OCI-LY7 (cell line): ENCODE measurements around the gene EMP1. TPM values are rescaled to one million over a fixed set of nuclear protein-coding genes. Genes with fewer than 3 reads are reported as not detected.
"Not testable (repeated sequence)": the region's sequence is repeated elsewhere in the genome, so short reads cannot be mapped to it uniquely, and the experiment has no call there.

Experiments used
- BruUV-seq: library from RNA; stranded (reverse); fragments of 400-500 nt; replicated peaks from 2 replicates; lab custom pipeline; 2021; lab: Mats Ljungman, UMichigan
- CTCF ChIA-PET: fragments of 300-600 bp; sonication (Branson Sonifier 250); formaldehyde crosslinking; loops from one replicate; lab custom pipeline; 2022; ENCODE audit warnings: antibody characterized with exemption; ENCODE audit not compliant: unreplicated experiment; lab: Charles Lee
- POLR2A ChIA-PET: fragments of 300-600 bp; sonication (Branson Sonifier 250); formaldehyde crosslinking; loops from one replicate; lab custom pipeline; 2022; ENCODE audit warnings: antibody characterized with exemption; lab: Charles Lee
- DNase-seq: peaks from one replicate; pipeline ENCODE4 v3.0.0-alpha.2; 2015; ENCODE audit warnings: low spot score
- H2AFZ ChIP-seq: fragments of 200-600 bp; sonication (generic), shearing (Covaris generic); 2 replicates; pipeline ENCODE4 v1.6.1; 2014; ENCODE audit warnings: mild to moderate bottlenecking, antibody characterized with exemption, low read length, moderate library complexity
- H3K27ac ChIP-seq: fragments of 200-600 bp; sonication (generic); 2 replicates; pipeline ENCODE4 v1.5.1; 2014; ENCODE audit warnings: mixed run types, low read depth, mild to moderate bottlenecking, moderate library complexity, low read length, inconsistent platforms; ENCODE audit not compliant: poor library complexity, severe bottlenecking
- H3K36me3 ChIP-seq: fragments of 200-600 bp; sonication (generic); 2 replicates; pipeline ENCODE4 v1.6.1; 2014; ENCODE audit warnings: mild to moderate bottlenecking, antibody characterized with exemption, low read length, moderate library complexity, mixed read lengths; ENCODE audit not compliant: insufficient read depth
- H3K4me1 ChIP-seq: fragments of 200-600 bp; sonication (generic); 2 replicates; pipeline ENCODE4 v1.5.1; 2014; ENCODE audit warnings: mild to moderate bottlenecking, low read length; ENCODE audit not compliant: insufficient read depth, poor library complexity, severe bottlenecking
- H3K4me2 ChIP-seq: fragments of 200-600 bp; sonication (generic); 2 replicates; pipeline ENCODE4 v1.6.1; 2014; ENCODE audit warnings: mild to moderate bottlenecking, low read length
- H3K4me3 ChIP-seq: fragments of 200-600 bp; sonication (generic); 2 replicates; pipeline ENCODE4 v1.5.1; 2014; ENCODE audit warnings: mild to moderate bottlenecking, low read depth, low read length; ENCODE audit not compliant: poor library complexity, severe bottlenecking
- H3K79me2 ChIP-seq: fragments of 200-600 bp; sonication (generic); 2 replicates; pipeline ENCODE4 v1.6.1; 2016; ENCODE audit warnings: low read depth, mild to moderate bottlenecking, low read length, moderate library complexity, mixed read lengths; ENCODE audit not compliant: insufficient read depth
- H3K9me2 ChIP-seq: fragments of 200-600 bp; sonication (generic); 2 replicates; pipeline ENCODE4 v1.6.1; 2016; ENCODE audit warnings: mild to moderate bottlenecking, low read length, mixed read lengths; ENCODE audit not compliant: insufficient read depth
- H3K9me3 ChIP-seq: fragments of 200-600 bp; sonication (generic); 2 replicates; pipeline ENCODE4 v1.6.1; 2014; ENCODE audit warnings: mild to moderate bottlenecking, mixed run types, low read length, mixed read lengths
- H4K20me1 ChIP-seq: fragments of 200-600 bp; sonication (generic); 2 replicates; pipeline ENCODE4 v1.6.1; 2014; ENCODE audit warnings: mild to moderate bottlenecking, antibody characterized with exemption, low read length, moderate library complexity, mixed read lengths; ENCODE audit not compliant: insufficient read depth
- EZH2phosphoT487 ChIP-seq: fragments of 200-600 bp; sonication (generic); IDR thresholded peaks from 2 replicates; pipeline ENCODE4 v1.6.1; 2018; ENCODE audit warnings: low read depth, borderline replicate concordance, mild to moderate bottlenecking, mixed run types, antibody characterized with exemption, low read length, moderate library complexity, mixed read lengths
- intact Hi-C: fragments of 100-400 bp; cut with micrococcal nuclease; formaldehyde crosslinking; loops from one replicate; pipeline ENCODE4 v1.10.0; 2022; ENCODE audit not compliant: unreplicated experiment
- total RNA-seq, 2 experiments: library from RNA; depleted of rRNA in 1 of 2; stranded (reverse); fragments of >200 nt in 1 of 2; shearing (Covaris generic) in 1 of 2; gene quantifications; 2 replicates each; pipeline ENCODE4 v1.2.3, GENCODE V29; 2014 to 2022
- TF ChIP-seq, protein P1 (sequence below): fragments of 200-600 bp; sonication (generic); conservative IDR thresholded peaks from 2 replicates; pipeline ENCODE4 v1.5.1; 2014; ENCODE audit warnings: mild to moderate bottlenecking, antibody characterized with exemption, low read length, moderate library complexity, mixed read lengths

Gene EMP1
- total RNA-seq, 2 experiments from 2014 or later: 0.40 TPM; not detected in 1

DNA sequence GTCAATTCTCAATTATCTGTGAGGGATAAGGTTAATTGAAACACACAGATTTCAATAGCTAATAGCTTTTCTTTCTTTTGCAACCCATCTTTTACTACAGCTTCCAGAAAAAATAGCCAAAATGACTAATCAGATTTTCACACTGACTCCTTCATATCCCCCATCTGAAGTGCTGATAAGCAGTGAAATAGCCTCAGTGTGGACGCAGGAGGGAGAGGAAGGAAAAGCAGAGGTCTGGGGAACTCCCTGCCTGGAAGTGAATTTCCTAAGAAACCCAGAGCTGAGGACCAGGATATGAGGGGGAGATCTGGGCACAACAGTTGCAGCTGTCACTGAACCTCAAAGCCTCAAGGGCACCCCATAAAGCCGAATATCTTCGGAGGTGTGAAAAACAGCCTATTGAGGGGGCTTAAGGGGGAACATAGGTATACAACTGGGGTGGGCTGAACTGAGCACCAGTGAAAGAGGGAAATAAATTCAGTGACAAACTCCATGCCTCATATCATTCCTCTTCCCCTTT is 60.9 kb downstream of the EMP1 start:
- DNase-seq: no peak
- no peaks in the 10 kb centered on the region for H3K9me3 ChIP-seq
- no peak overlapping the region for H2AFZ ChIP-seq
- H3K4me1 ChIP-seq: no peaks in the 10 kb centered on the region
- no peaks in the 10 kb centered on the region for H4K20me1 ChIP-seq
- H3K4me3 ChIP-seq: no peak overlapping the region
- ChIA-PET CTCF (no interaction called here), POLR2A (no interaction called here)
- no peaks in the 10 kb centered on the region for H3K9me2 ChIP-seq
- H3K4me2 ChIP-seq: no peak overlapping the region
- H3K27ac ChIP-seq: no peak overlapping the region
- no peaks in the 10 kb centered on the region for H3K36me3 ChIP-seq
- no TSS peak for BruUV-seq
- no peaks in the 10 kb centered on the region for H3K79me2 ChIP-seq
- intact Hi-C loops: loop anchor here (5.0 kb wide), 1 partner anchor 910 kb away; no protein-coding TSS in a partner anchor
- TF ChIP-seq, protein P1, sequence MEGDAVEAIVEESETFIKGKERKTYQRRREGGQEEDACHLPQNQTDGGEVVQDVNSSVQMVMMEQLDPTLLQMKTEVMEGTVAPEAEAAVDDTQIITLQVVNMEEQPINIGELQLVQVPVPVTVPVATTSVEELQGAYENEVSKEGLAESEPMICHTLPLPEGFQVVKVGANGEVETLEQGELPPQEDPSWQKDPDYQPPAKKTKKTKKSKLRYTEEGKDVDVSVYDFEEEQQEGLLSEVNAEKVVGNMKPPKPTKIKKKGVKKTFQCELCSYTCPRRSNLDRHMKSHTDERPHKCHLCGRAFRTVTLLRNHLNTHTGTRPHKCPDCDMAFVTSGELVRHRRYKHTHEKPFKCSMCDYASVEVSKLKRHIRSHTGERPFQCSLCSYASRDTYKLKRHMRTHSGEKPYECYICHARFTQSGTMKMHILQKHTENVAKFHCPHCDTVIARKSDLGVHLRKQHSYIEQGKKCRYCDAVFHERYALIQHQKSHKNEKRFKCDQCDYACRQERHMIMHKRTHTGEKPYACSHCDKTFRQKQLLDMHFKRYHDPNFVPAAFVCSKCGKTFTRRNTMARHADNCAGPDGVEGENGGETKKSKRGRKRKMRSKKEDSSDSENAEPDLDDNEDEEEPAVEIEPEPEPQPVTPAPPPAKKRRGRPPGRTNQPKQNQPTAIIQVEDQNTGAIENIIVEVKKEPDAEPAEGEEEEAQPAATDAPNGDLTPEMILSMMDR: no peak
- no peak for TF ChIP-seq EZH2phosphoT487

DNA sequence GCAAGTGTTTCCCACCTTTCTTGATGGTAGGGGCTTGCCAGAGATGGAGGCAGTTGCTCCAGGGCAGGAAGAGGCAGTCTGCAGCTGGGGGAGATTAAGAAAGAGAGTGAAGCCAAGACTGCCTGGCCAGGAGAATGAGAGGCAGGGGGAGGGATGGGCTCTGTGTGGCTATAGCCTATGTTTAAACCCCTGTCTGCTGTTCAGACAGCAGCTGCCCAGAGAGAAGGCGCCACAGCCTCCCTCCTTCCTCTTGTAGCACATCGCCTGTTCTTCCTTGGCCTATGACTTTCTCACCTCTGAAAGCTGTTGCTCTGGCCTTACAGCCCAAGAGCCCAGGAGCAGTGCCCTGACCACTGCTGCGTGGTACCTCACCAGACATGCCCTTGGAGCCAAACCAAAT is 61.7 kb downstream of the EMP1 start:
- CTCF ChIA-PET: no interaction called here

DNA sequence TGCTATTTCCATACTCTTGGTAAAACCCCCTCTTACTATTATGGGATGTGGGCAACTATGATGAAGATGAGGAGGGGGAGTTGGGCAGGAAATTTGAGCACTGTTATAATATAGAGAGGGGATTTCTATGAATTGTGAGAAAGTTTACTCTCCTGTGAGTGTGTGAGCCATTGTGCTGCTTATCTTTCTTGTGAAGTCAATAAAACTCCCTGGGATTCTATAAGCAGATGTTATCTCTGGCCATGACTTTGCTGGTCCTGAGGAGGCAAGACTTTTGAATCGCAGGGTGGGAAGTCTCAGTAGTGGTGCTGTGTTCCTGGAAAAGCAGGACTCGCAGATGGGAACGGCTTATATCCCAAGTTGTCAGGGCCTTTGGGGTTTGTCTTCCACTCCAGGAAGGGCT is 62.2 kb downstream of the EMP1 start:
- BruUV-seq: no TSS peak
- ChIA-PET CTCF (no interaction called here), POLR2A (no interaction called here)
- Histone ChIP-seq H3K27ac (no peak overlapping the region), H3K36me3 (no peaks in the 10 kb centered on the region), H3K9me2 (no peaks in the 10 kb centered on the region), H4K20me1 (no peaks in the 10 kb centered on the region), H3K4me2 (no peak overlapping the region), H3K4me1 (no peaks in the 10 kb centered on the region), H3K9me3 (no peaks in the 10 kb centered on the region), H2AFZ (no peak overlapping the region), H3K79me2 (no peaks in the 10 kb centered on the region), H3K4me3 (no peak overlapping the region)
- no peak for DNase-seq
- intact Hi-C loops: loop anchor here (5.0 kb wide), 1 partner anchor 909 kb away; no protein-coding TSS in a partner anchor
- TF ChIP-seq EZH2phosphoT487: no peak
- TF ChIP-seq, protein P1: no peak

More for the DNA sequence above, 61.7 kb downstream of the EMP1 start:
- POLR2A ChIA-PET: no interaction called here
- DNase-seq: no peak
- no peak overlapping the region for H2AFZ ChIP-seq
- TF ChIP-seq, protein P1: no peak
- no peak for TF ChIP-seq EZH2phosphoT487
- no peak overlapping the region for H3K4me2 ChIP-seq
- no peaks in the 10 kb centered on the region for H3K9me2 ChIP-seq
- H3K9me3 ChIP-seq: no peaks in the 10 kb centered on the region
- H3K79me2 ChIP-seq: no peaks in the 10 kb centered on the region
- intact Hi-C loops: loop anchor here (5.0 kb wide), 1 partner anchor 909 kb away; no protein-coding TSS in a partner anchor
- H3K4me1 ChIP-seq: no peaks in the 10 kb centered on the region
- no peak overlapping the region for H3K4me3 ChIP-seq
- H3K27ac ChIP-seq: no peak overlapping the region
- H4K20me1 ChIP-seq: no peaks in the 10 kb centered on the region
- no peaks in the 10 kb centered on the region for H3K36me3 ChIP-seq
- BruUV-seq: no TSS peak

DNA sequence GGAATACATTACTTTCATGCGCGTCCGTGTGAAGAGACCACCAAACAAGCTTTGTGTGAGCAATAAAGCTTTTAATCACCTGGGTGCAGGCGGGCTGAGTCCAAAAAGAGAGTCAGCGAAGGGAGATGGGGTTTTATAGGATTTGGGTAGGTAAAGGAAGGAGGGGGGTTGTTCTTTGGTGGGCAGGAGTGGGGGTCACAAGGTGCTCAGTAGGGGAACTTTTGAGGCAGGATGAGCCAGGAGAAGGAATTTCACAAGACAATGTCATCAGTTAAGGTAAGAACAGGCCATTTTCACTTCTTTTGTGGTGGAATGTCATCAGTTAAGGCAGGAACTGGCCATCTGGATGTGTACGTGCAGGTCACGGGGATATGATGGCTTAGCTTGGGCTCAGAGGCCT is 63.1 kb downstream of the EMP1 start:
- POLR2A ChIA-PET, H3K27ac ChIP-seq, DNase-seq, H3K4me2 ChIP-seq, H3K79me2 ChIP-seq, BruUV-seq, H4K20me1 ChIP-seq, H3K4me3 ChIP-seq, H3K9me2 ChIP-seq, CTCF ChIA-PET, H3K4me1 ChIP-seq, H3K9me3 ChIP-seq, H3K36me3 ChIP-seq, H2AFZ ChIP-seq: not testable (repeated sequence)
- intact Hi-C loops: loop anchor here (5.0 kb wide), 1 partner anchor 908 kb away; no protein-coding TSS in a partner anchor
